Activated naive CD8-positive, alpha-beta T cell treated with anti-CD3 and anti-CD28 coated beads for 36 hours (primary cell): Measurements from ENCODE around the gene STARD13. TPM values are rescaled to one million over a fixed set of nuclear protein-coding genes. Genes with fewer than 3 reads are reported as not detected.

Experiments
- DNase-seq: peaks from one replicate; pipeline ENCODE4 v3.0.0; 2021
- H3K27ac Mint-ChIP-seq: one replicate; pipeline ENCODE4 v1.8.0; 2022; ENCODE audit warnings: mild to moderate bottlenecking, moderate library complexity, mixed read lengths
- H3K27me3 Mint-ChIP-seq: one replicate; pipeline ENCODE4 v1.8.0; 2022; ENCODE audit warnings: mild to moderate bottlenecking, mixed read lengths
- H3K36me3 Mint-ChIP-seq: one replicate; pipeline ENCODE4 v1.8.0; 2021; ENCODE audit warnings: mild to moderate bottlenecking, mixed read lengths
- H3K4me1 Mint-ChIP-seq: one replicate; pipeline ENCODE4 v1.8.0; 2021; ENCODE audit warnings: mixed read lengths
- H3K4me3 Mint-ChIP-seq: one replicate; pipeline ENCODE4 v1.8.0; 2022; ENCODE audit warnings: mild to moderate bottlenecking, moderate library complexity, mixed read lengths
- H3K9me3 Mint-ChIP-seq: one replicate; pipeline ENCODE4 v1.8.0; 2022; ENCODE audit warnings: mixed read lengths
- total RNA-seq, 2 experiments: library from RNA; stranded (reverse); gene quantifications; one replicate each; pipeline ENCODE4 v1.2.3, GENCODE V29; 2021

STARD13 gene
- total RNA-seq, 2 experiments from 2014 or later: 0.23 TPM; not detected in 1

DNA sequence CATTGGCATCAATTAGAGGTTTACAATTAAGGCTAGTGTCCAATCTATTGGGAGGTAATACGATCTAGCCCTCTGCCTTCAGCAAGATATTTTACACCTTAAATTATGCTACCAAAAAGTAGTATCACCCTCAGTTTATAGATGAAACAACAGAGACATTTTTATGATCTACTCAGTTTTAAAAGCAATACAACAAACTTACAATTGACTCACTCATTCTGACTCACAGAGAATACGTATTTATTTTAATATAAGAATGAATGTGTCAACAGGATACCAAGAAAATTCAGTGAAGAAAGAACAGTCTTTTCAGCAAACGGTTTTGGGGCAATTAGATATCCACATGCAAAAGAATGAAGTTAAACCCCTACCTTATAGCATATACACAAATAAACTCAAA, 32.5 kb upstream of the STARD13 start:
- Mint-ChIP-seq H3K9me3 (no peaks in the 10 kb centered on the region), H3K4me1 (no peaks in the 10 kb centered on the region), H3K27ac (no peak overlapping the region), H3K36me3 (no peaks in the 10 kb centered on the region), H3K4me3 (no peak overlapping the region), H3K27me3 (peaks cover 14% of the 10 kb centered on the region)
- DNase-seq: no peak

DNA sequence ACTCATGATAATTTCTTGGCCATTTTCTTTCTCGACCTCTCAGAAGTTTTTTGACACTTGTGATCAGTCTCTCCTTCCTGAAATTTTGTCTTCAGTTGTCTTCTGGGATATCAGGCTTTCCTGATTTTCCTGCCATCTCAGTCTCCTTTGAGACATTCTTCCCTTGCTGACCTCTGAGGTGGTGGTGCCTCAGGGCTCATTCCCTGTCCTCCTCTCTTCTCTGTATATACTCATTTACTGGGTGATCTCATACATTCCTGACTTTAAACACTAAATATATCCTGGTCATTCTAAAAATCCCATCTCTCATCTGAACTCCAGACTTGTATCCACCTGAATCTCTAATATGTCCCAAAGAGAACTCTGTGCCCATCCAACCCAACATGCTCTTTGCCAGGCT, 31.3 kb upstream of the STARD13 start:
- H3K36me3 Mint-ChIP-seq: no peaks in the 10 kb centered on the region
- no peak overlapping the region for H3K27ac Mint-ChIP-seq
- peaks cover 14% of the 10 kb centered on the region for H3K27me3 Mint-ChIP-seq
- no peak overlapping the region for H3K4me3 Mint-ChIP-seq
- H3K4me1 Mint-ChIP-seq: no peaks in the 10 kb centered on the region
- no peak for DNase-seq
- H3K9me3 Mint-ChIP-seq: no peaks in the 10 kb centered on the region

DNA sequence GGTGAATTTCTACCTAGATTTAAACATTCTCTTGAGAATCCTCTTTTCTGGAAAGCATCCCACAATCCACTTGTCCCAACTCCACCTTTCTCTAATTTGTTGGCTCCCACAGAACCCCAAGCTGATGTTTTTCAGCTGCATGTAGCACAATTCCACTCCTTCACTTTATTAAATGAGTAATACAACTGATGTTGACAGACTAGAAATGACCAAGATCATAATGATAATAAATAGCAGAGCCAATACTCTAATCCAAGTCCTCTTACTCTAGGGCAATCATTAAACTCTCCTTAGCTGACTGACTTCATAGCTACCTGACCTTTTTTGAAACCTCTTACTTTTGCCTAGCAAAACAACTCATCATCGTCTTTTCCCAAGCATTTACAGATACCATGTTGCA, 27.9 kb upstream of the STARD13 start:
- H3K27ac Mint-ChIP-seq: no peak overlapping the region
- no peaks in the 10 kb centered on the region for H3K4me1 Mint-ChIP-seq
- no peaks in the 10 kb centered on the region for H3K9me3 Mint-ChIP-seq
- peaks cover 17% of the 10 kb centered on the region for H3K27me3 Mint-ChIP-seq
- DNase-seq: no peak
- no peak overlapping the region for H3K4me3 Mint-ChIP-seq
- H3K36me3 Mint-ChIP-seq: no peaks in the 10 kb centered on the region

DNA sequence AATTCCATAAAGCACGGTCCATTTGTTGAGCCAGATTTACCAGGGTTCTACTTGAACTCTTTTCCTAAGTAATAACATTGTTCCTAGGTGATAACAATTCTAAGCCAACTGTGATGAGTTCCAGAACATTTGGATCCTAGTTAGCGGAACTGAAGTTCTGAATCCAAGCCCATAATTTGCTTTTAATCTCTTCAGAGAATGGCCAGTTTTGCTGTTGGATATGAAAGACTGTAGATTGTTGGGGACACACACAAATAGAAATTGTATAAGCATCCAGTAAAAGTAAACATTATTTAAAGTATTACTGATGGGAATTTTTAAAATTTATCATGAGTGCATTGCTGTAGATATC, 27.3 kb upstream of the STARD13 start:
- DNase-seq: no peak
- Mint-ChIP-seq H3K36me3 (no peaks in the 10 kb centered on the region), H3K9me3 (no peaks in the 10 kb centered on the region), H3K4me1 (no peaks in the 10 kb centered on the region), H3K27ac (no peak overlapping the region), H3K27me3 (peaks cover 17% of the 10 kb centered on the region), H3K4me3 (no peak overlapping the region)

DNA sequence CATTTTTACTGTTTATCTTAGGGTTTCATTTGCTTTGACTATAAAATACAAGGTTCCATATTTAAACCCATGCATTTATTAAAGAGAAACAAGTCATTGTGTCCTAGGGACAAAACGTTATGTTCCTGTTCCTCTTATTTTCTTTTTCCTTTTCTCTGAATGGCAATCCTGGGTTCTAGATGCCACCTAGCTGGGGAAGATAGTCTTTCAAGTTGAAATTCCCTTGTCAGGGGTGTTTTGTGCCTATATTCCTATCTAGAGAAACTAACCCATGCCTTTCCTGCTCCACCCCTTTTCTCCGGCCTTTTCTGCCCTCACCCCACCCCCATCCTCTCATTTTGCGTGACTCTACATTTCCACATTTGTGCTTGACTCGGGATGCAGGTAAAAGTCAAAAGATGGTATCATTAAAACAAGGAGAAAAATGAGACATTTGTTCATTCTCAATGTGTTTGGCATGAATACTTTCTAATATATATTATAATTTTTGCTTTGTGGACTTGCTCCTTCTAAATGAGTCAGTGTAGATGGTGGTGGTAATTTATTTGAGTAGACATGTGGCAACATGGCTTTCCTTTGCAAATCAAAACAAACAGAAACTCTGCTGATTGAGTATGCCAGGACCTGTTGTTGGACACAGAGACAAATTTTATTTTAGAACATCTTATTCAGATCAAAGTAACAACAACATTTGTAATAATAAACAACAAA, 26.8 kb upstream of the STARD13 start:
- Mint-ChIP-seq H3K27ac (no peak overlapping the region), H3K9me3 (peaks cover 2% of the 10 kb centered on the region), H3K4me3 (no peak overlapping the region), H3K4me1 (no peaks in the 10 kb centered on the region), H3K36me3 (no peaks in the 10 kb centered on the region), H3K27me3 (peaks cover 16% of the 10 kb centered on the region)
- DNase-seq: no peak

DNA sequence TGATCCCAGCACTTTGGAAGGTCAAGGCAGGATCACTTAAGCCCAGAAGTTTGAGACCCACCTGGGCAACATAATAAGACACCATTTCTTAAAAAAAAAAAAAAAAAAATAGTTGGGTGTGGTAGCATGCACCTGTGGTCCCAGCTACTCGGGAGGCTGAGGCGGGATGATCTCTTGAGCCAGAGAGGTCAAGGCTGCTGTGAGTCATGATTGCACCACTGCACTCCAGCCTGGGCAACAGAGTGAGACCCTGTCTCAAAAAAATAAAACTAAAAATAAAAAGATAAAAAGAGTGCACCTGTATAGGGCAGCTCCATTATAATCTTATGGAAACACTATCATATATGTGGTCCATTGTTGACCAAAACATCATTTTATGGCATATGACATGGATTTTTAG, 25.5 kb upstream of the STARD13 start:
- no peak overlapping the region for H3K27ac Mint-ChIP-seq
- DNase-seq: no peak
- H3K9me3 Mint-ChIP-seq: peaks cover 7% of the 10 kb centered on the region
- H3K4me3 Mint-ChIP-seq: no peak overlapping the region
- no peaks in the 10 kb centered on the region for H3K36me3 Mint-ChIP-seq
- no peaks in the 10 kb centered on the region for H3K4me1 Mint-ChIP-seq
- H3K27me3 Mint-ChIP-seq: peaks cover 19% of the 10 kb centered on the region

DNA sequence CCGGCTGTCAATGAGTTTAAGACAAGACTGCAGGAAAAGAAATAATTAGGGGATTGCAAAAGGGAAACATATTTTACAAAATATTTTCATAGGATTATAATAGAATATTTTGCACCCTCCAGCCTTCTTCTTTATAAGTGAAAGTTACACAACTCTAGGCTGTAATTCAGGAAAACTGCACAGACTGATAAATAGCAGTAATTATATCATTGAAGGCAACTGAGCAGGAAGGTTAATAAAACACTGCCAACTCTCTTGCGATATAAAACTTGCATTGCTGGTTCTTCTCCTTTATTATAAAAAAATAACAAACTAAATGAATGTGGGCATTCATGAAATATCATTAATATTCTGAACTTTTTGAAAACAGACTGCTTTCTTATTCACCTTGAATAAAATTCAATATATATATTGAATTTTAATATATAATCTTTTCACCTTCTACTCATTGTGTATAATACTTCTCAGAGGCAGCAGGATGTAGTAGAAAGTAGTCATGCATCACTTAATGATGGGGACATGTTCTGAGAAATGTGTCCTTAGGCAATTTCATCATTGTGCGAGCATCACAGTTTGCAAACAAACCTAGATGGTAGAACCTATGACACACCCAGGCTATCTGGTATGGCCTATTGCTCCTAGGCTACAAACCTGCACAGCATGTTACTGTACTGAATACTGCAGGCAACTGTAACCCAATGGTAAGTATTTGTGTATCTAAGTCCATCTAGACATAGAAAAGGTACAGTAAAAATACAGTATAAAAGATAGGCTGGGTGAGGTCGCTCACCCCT, 24.9 kb upstream of the STARD13 start:
- H3K4me1 Mint-ChIP-seq: no peaks in the 10 kb centered on the region
- peaks cover 7% of the 10 kb centered on the region for H3K9me3 Mint-ChIP-seq
- no peak for DNase-seq
- H3K27me3 Mint-ChIP-seq: peaks cover 19% of the 10 kb centered on the region
- no peaks in the 10 kb centered on the region for H3K36me3 Mint-ChIP-seq
- H3K4me3 Mint-ChIP-seq: no peak overlapping the region
- no peak overlapping the region for H3K27ac Mint-ChIP-seq

DNA sequence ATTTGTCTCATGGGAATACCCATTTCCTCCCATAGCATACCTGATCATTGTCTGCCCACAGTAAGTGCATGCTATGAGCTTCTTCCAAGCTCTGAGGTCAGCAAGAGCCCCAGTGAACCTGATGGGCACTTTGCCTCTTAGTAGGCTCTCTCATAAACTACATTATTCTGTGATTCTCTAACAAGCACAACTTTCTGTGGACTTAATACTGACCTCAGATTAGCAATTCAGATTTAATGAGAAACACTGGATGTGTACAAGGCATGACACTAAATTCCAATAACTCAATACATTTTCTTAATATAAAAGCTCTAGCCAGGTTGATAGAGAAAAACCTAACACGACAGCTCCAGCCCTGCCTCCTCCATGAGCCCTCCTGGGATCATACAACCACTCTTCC, 23.3 kb upstream of the STARD13 start:
- peaks cover 7% of the 10 kb centered on the region for H3K9me3 Mint-ChIP-seq
- H3K27me3 Mint-ChIP-seq: peaks cover 23% of the 10 kb centered on the region
- H3K36me3 Mint-ChIP-seq: no peaks in the 10 kb centered on the region
- no peak overlapping the region for H3K4me3 Mint-ChIP-seq
- DNase-seq: no peak
- H3K4me1 Mint-ChIP-seq: no peaks in the 10 kb centered on the region
- no peak overlapping the region for H3K27ac Mint-ChIP-seq

DNA sequence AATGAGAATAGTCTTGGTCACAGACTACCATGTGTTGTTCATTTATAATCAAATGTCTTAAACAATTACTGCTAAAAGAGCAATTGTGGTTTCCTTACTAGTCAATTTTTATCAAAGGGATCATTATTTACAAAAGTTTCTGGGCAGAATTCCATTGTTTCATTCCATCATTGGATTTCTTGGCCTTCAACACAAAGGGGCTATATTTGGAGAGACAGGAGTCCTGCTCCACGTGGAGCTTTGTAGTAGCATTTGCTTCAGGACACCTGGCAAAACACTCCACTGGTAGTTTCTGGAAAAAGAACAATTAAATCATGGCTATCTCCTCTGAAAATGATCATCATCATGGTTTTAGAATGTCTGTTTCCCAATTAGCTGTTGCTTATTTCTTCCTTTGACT, 22.3 kb upstream of the STARD13 start:
- H3K4me3 Mint-ChIP-seq: no peak overlapping the region
- no peaks in the 10 kb centered on the region for H3K4me1 Mint-ChIP-seq
- H3K9me3 Mint-ChIP-seq: peaks cover 7% of the 10 kb centered on the region
- H3K27me3 Mint-ChIP-seq: peaks cover 23% of the 10 kb centered on the region
- no peaks in the 10 kb centered on the region for H3K36me3 Mint-ChIP-seq
- H3K27ac Mint-ChIP-seq: no peak overlapping the region
- DNase-seq: no peak

DNA sequence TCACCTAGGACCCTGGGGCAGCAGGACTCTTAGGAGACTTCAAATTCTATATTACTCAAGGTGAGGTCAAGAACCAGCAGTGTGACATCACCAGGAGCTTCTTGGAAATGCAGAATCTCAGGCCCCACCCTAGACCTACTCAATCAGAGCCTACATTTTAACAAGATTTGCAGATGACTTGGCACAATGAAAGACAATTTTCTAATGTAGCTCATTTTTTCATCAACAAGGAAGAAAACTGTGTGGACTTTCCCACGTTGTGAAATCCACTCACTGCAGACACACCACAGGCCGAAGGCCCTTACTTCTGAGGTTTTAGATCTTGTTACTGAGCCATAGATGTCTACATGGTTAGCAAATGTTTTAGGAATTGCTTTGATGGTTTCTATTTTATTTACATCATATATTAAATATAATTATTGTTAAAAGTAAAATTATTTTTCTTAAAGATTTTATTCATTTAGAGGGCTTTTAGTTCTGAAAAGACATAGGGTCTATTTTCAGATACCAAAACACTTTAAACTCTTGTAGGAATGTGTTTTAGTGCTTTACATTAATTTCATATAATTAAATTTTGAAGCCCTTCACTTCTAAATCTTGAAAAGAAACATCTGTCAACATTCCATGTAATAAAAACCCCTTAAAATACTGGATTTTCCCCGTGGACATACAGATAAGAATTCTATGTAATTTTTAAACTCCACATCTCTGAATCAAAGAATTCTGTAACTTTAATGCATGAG, 18.5 kb upstream of the STARD13 start:
- H3K27me3 Mint-ChIP-seq: peaks cover 21% of the 10 kb centered on the region
- H3K36me3 Mint-ChIP-seq: no peaks in the 10 kb centered on the region
- H3K4me3 Mint-ChIP-seq: no peak overlapping the region
- DNase-seq: no peak
- no peak overlapping the region for H3K27ac Mint-ChIP-seq
- no peaks in the 10 kb centered on the region for H3K4me1 Mint-ChIP-seq
- peaks cover 7% of the 10 kb centered on the region for H3K9me3 Mint-ChIP-seq

DNA sequence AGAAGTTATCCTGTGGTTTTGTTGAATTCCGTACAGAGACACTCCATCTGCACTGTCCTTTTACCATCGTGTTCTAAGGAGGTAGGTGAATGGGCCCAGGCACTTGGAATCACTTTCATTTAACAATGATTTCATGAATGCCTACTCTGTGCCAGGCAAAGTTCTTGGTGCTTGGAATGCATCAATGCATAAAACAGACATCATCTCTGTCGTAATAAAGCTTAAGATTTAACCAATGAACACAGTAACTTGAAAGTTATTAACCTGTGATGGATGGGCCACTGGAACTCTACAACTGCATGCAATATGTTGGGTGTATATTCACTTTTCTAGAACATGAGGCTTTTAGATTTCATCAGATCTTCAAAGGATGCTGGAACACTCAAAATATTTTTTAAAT, 14.1 kb upstream of the STARD13 start:
- no peaks in the 10 kb centered on the region for H3K4me1 Mint-ChIP-seq
- H3K9me3 Mint-ChIP-seq: no peaks in the 10 kb centered on the region
- no peak for DNase-seq
- H3K27me3 Mint-ChIP-seq: peaks cover 25% of the 10 kb centered on the region
- H3K27ac Mint-ChIP-seq: no peak overlapping the region
- no peak overlapping the region for H3K4me3 Mint-ChIP-seq
- H3K36me3 Mint-ChIP-seq: no peaks in the 10 kb centered on the region

DNA sequence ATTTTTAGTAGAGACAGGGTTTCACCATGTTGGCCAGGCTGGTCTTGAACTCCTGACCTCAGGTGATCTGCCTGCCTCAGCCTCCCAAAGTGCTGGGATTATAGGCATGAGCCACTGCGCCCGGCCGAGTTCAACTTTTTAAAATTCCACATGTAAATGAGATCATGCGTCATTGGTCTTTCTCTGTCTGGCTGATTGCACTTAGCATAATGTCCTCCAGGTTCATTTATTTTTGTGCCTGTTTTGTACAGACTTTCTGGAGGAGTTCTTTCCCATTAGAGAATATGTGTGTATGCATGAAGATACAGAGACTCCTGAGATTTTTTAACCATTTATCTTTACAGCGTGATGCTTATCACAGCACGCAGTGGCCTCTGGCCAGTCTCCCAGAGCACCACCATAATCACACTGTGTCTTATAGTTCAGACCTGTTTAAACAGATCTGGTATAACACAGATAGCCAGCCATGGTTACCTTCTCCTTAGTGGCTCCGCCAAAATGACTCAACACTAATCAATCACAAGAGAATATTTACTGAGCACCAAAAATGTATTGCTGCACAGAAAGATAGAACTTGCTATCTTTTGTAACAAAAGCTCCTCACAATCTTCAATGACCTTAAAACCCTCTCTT, 11.4 kb upstream of the STARD13 start:
- H3K27ac Mint-ChIP-seq: no peak overlapping the region
- no peaks in the 10 kb centered on the region for H3K36me3 Mint-ChIP-seq
- H3K4me1 Mint-ChIP-seq: no peaks in the 10 kb centered on the region
- peaks cover 24% of the 10 kb centered on the region for H3K27me3 Mint-ChIP-seq
- H3K4me3 Mint-ChIP-seq: no peak overlapping the region
- DNase-seq: no peak
- H3K9me3 Mint-ChIP-seq: no peaks in the 10 kb centered on the region

DNA sequence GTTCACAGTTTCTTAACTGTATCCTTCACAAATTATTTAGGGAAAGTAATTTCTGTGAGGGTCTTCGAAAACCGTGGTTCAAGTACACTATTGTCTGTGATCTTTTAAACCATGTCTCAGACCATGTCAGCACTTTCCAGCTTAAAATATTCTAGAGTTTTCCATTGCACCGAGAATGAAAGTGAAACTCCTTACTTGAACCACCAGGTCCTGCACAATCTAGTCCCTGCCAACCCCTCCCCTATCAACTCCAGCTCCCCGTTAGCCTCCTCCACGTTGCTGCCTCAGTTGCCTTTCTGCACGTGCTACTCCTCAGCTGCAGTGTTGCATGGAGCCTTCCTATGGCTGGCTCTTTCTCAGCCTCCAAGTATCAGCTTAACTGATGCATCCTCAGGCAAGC, 7.2 kb upstream of the STARD13 start:
- Mint-ChIP-seq H3K9me3 (no peaks in the 10 kb centered on the region), H3K36me3 (no peaks in the 10 kb centered on the region), H3K4me1 (no peaks in the 10 kb centered on the region), H3K27ac (no peak overlapping the region), H3K27me3 (peaks cover 33% of the 10 kb centered on the region), H3K4me3 (no peak overlapping the region)
- DNase-seq: no peak

DNA sequence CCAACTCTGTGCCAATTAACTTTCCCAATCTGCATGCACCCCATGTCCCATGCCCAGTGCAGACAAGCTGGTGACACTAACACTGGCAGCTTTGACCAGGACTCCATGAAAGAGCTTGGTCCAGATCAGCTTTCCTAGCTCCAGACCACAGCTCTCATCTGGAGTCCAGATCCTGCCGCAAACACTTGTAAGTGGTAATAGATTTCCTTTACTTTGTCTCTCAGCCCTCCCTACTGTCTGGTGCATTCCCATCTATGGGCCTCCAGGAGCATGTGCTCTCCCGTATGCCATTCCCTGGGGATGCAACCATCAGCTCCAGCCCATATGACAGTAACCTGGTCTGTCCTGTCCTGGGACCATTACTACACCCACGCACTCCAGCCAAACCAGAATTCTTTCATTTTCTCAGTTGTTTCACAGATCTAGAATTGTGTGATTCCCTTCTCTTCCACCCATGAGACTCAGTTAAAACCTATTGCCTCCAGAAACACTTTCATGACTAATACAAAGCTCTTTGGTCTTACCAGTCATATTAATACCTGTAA, 4.9 kb upstream of the STARD13 start:
- peaks cover 11% of the 10 kb centered on the region for H3K4me1 Mint-ChIP-seq
- peaks cover 38% of the 10 kb centered on the region for H3K27me3 Mint-ChIP-seq
- H3K27ac Mint-ChIP-seq: no peak overlapping the region
- H3K36me3 Mint-ChIP-seq: no peaks in the 10 kb centered on the region
- no peak overlapping the region for H3K4me3 Mint-ChIP-seq
- no peak for DNase-seq
- no peaks in the 10 kb centered on the region for H3K9me3 Mint-ChIP-seq

DNA sequence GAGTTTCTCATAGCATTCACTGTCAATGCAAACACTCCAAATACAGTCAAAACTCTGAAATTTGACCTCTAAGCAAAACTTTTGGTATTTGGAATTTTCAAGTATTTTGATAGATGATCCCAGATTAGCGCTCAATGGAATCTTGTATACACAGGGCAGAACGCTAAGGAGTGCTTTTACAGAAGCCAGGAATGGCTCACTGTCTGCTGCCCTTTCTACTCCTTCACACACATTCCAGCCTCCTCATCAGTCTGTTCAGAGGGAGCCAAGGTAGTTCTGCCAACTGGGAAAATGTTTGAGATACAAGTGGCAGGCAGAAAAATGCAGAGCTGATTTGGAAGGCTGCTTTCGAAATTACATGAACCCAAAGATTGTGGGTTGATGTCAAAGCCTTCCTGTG, 4.4 kb upstream of the STARD13 start:
- Mint-ChIP-seq H3K4me3 (no peak overlapping the region), H3K36me3 (no peaks in the 10 kb centered on the region), H3K27me3 (peaks cover 40% of the 10 kb centered on the region), H3K27ac (no peak overlapping the region), H3K9me3 (no peaks in the 10 kb centered on the region), H3K4me1 (peaks cover 16% of the 10 kb centered on the region)
- no peak for DNase-seq
